A673 (cell line): ENCODE data around the gene PICALM. TPM values are rescaled to one million over a fixed set of nuclear protein-coding genes. Genes with fewer than 3 reads are reported as not detected.

ENCODE experiments used
- BruUV-seq: library from RNA; stranded (reverse); fragments of 400-500 nt; replicated peaks from 2 replicates; lab custom pipeline; 2021; lab: Mats Ljungman, UMichigan
- CTCF ChIA-PET: fragments of 300-600 bp; sonication (Branson Sonifier 250); formaldehyde crosslinking; loops from one replicate; lab custom pipeline; 2022; ENCODE audit warnings: antibody characterized with exemption; lab: Charles Lee
- POLR2A ChIA-PET: fragments of 300-600 bp; sonication (Branson Sonifier 250); formaldehyde crosslinking; loops from one replicate; lab custom pipeline; 2022; ENCODE audit warnings: antibody characterized with exemption; ENCODE audit not compliant: low non-redundant PET; lab: Charles Lee
- DNase-seq: peaks from one replicate; pipeline ENCODE4 v3.0.0-alpha.2; 2015; ENCODE audit warnings: low spot score
- H3K27ac ChIP-seq: fragments of 200-600 bp; sonication (generic); 2 replicates; pipeline ENCODE4 v1.5.1; 2016; ENCODE audit warnings: mixed run types, low read depth, mild to moderate bottlenecking, mixed read lengths, antibody characterized with exemption, low read length; ENCODE audit not compliant: poor library complexity, severe bottlenecking
- H3K27me3 ChIP-seq: fragments of 200-600 bp; sonication (generic); replicated peaks from 2 replicates; pipeline ENCODE4 v1.6.1; 2017; ENCODE audit warnings: mixed run types, low read depth, mild to moderate bottlenecking, mixed read lengths, antibody characterized with exemption, low read length; ENCODE audit not compliant: insufficient read depth, poor library complexity
- H3K36me3 ChIP-seq: fragments of 200-600 bp; sonication (generic); 2 replicates; pipeline ENCODE4 v1.6.1; 2016; ENCODE audit warnings: mixed run types, mild to moderate bottlenecking, mixed read lengths, antibody characterized with exemption, low read length; ENCODE audit not compliant: insufficient read depth, poor library complexity, severe bottlenecking
- H3K4me1 ChIP-seq: fragments of 200-600 bp; sonication (generic); 2 replicates; pipeline ENCODE4 v1.6.1; 2017; ENCODE audit warnings: mixed run types, mild to moderate bottlenecking, mixed read lengths, antibody characterized with exemption, low read length; ENCODE audit not compliant: insufficient read depth, poor library complexity, severe bottlenecking
- H3K4me3 ChIP-seq: fragments of 200-600 bp; sonication (generic); 2 replicates; pipeline ENCODE4 v1.5.1; 2016; ENCODE audit warnings: low read depth, mixed run types, mild to moderate bottlenecking, mixed read lengths, low read length; ENCODE audit not compliant: poor library complexity, severe bottlenecking
- H3K9me3 ChIP-seq: fragments of 200-600 bp; sonication (generic); 2 replicates; pipeline ENCODE4 v1.6.1; 2016; ENCODE audit warnings: mixed run types, low read depth, mild to moderate bottlenecking, mixed read lengths, antibody characterized with exemption, low read length; ENCODE audit not compliant: poor library complexity, severe bottlenecking
- EZH2 ChIP-seq: fragments of 200-600 bp; sonication (generic); IDR thresholded peaks from 2 replicates; pipeline ENCODE4 v1.6.1; 2017; ENCODE audit warnings: borderline replicate concordance, low read depth, mild to moderate bottlenecking, mixed read lengths, antibody characterized with exemption, low read length; ENCODE audit not compliant: poor library complexity, severe bottlenecking
- intact Hi-C: fragments of 100-400 bp; cut with micrococcal nuclease; formaldehyde crosslinking; loops from one replicate; pipeline ENCODE4 v1.10.0; 2022; ENCODE audit not compliant: unreplicated experiment
- total RNA-seq: library from RNA; stranded (reverse); gene quantifications from 2 replicates; pipeline ENCODE4 v1.2.3, GENCODE V29; 2021
- TF ChIP-seq, protein P1 (sequence below): fragments of 300-800, 200-600 bp; sonication (generic); conservative IDR thresholded peaks from 2 replicates; pipeline ENCODE4 v1.5.1; 2017; ENCODE audit warnings: low read depth, mild to moderate bottlenecking, antibody characterized with exemption, low read length, moderate library complexity, mixed read lengths

The PICALM gene
- total RNA-seq, 1 experiment from 2014 or later = 174 TPM

DNA sequence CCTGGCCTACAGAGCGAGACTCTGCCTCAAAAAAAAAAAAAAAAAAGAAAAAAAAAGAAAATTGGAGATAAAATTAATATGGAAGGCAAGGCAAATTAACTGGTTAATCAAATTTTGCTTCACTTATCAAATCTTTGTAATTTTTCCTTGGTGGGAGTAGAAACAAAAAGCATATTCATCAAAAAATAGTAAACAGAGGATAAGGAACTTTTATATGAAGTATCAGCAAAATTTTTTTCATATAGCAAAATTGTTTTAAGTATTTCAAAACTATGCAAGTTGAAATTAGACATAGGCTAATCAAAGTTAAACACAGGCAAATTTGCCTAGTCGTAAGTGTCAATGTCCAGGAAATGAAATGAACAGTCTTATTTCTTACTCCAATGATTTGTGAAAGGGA, 33.0 kb downstream of the PICALM start:
- no peaks in the 10 kb centered on the region for H3K36me3 ChIP-seq
- no peak overlapping the region for H3K27ac ChIP-seq
- H3K27me3 ChIP-seq = no peaks in the 10 kb centered on the region
- peaks cover 22% of the 10 kb centered on the region for H3K4me1 ChIP-seq
- ChIA-PET CTCF (no interaction called here), POLR2A (no interaction called here)
- BruUV-seq = no TSS peak
- no peak for TF ChIP-seq EZH2
- TF ChIP-seq, protein P1, sequence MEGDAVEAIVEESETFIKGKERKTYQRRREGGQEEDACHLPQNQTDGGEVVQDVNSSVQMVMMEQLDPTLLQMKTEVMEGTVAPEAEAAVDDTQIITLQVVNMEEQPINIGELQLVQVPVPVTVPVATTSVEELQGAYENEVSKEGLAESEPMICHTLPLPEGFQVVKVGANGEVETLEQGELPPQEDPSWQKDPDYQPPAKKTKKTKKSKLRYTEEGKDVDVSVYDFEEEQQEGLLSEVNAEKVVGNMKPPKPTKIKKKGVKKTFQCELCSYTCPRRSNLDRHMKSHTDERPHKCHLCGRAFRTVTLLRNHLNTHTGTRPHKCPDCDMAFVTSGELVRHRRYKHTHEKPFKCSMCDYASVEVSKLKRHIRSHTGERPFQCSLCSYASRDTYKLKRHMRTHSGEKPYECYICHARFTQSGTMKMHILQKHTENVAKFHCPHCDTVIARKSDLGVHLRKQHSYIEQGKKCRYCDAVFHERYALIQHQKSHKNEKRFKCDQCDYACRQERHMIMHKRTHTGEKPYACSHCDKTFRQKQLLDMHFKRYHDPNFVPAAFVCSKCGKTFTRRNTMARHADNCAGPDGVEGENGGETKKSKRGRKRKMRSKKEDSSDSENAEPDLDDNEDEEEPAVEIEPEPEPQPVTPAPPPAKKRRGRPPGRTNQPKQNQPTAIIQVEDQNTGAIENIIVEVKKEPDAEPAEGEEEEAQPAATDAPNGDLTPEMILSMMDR = no peak
- no peak for DNase-seq
- H3K9me3 ChIP-seq = no peaks in the 10 kb centered on the region
- H3K4me3 ChIP-seq = no peak overlapping the region
- intact Hi-C loops = no loop called here

DNA sequence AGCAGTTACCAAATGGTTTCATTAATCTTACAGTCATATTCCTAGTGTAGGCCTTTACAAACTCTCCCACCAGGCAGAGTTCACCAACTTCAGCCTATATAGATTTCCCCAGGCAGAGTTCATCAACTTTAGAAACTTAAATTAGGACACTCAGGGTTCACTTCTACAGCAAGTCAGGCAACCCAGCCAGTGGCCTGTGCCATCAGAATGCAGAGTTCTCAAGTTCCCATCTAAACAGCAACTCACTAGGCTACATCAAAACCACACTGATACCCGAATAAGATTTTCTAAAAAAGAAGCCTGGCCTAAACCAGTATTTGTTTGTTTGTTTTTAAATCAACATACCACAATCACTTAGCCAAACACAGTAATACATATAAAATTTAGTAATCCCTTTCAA, 33.7 kb downstream of the PICALM start:
- intact Hi-C loops = no loop called here
- H3K36me3 ChIP-seq = no peaks in the 10 kb centered on the region
- BruUV-seq = no TSS peak
- H3K4me3 ChIP-seq = no peak overlapping the region
- no peaks in the 10 kb centered on the region for H3K9me3 ChIP-seq
- TF ChIP-seq, protein P1 = no peak
- TF ChIP-seq EZH2 = no peak
- CTCF ChIA-PET = no interaction called here
- H3K27ac ChIP-seq = no peak overlapping the region
- DNase-seq = no peak
- H3K27me3 ChIP-seq = no peaks in the 10 kb centered on the region
- POLR2A ChIA-PET = no interaction called here
- peaks cover 18% of the 10 kb centered on the region for H3K4me1 ChIP-seq

- DNase-seq = no peak
- no peak overlapping the region for H3K27ac ChIP-seq
- BruUV-seq = no TSS peak
- peaks cover 18% of the 10 kb centered on the region for H3K4me1 ChIP-seq
- H3K4me3 ChIP-seq = no peak overlapping the region
- no peaks in the 10 kb centered on the region for H3K9me3 ChIP-seq
- POLR2A ChIA-PET = no interaction called here
- intact Hi-C loops = no loop called here
- CTCF ChIA-PET = no interaction called here
- no peaks in the 10 kb centered on the region for H3K27me3 ChIP-seq
- TF ChIP-seq EZH2 = no peak
- TF ChIP-seq, protein P1 = no peak
- peaks cover 4% of the 10 kb centered on the region for H3K36me3 ChIP-seq
Measured at GRCh38 chr11:86034710-86035109, 34.2 kb downstream of the PICALM start.
